ENCODE measurements around the gene HSD17B12.

HSD17B12 gene

GRCh38 chr11:43853781-43854180 is 173.2 kb downstream of the HSD17B12 start:
- H3K27ac ChIP-seq, result no peak overlapping the region

GRCh38 chr11:43856993-43857392 is 176.5 kb downstream of the HSD17B12 start:
- H3K27ac ChIP-seq, result no peak overlapping the region
- TF ChIP-seq ZFX (IDR thresholded peaks at IDR 0.05) (no peak), CTCF (conservative IDR thresholded peaks at IDR 0.05) (no peak)

More at GRCh38 chr11:43853781-43854180, 173.2 kb downstream of the HSD17B12 start:
- TF ChIP-seq ZFX (IDR thresholded peaks at IDR 0.05) (no peak), CTCF (conservative IDR thresholded peaks at IDR 0.05) (no peak)

DNA sequence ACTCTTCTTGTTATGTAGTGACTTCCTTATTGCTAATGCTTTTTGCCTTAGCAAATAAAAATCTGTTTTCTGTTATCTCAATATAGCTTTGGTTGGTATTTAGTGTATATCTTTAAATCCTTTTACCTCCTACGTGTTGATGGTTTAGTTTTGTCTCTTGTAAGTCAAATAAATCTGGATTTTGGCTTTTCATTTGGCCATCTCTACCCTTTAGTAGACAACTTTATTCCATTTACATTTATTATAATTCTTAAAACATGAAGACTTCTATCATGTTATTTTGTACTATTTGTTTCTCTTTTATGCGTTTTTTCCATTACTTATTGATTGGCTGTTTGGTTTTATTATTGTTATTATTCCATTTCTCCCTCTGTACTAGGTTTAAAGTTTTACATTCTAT is 180.6 kb downstream of the HSD17B12 start:
- TF ChIP-seq CTCF (conservative IDR thresholded peaks at IDR 0.05), result no peak
- TF ChIP-seq ZFX (IDR thresholded peaks at IDR 0.05), result no peak
- H3K27ac ChIP-seq, result no peak overlapping the region

DNA sequence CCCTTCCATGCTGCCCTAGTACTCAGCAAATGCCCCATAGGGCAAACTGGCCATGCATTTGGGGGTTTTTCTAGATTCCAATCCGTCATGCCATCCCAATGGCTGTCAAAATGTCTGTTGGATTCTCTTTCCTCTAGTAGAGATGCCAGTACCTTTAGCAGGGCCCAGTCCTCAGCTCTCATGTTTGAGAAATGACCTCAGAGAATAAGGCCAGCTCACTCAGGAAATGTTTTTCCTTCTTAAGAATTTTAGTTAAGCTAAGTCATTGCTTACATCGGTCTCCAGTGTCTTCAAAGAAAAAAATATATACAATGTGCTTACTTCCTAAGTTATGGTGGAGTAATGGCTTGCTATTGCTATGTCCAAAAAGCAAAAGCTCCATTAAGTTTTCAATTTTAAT is 186.0 kb downstream of the HSD17B12 start:
- TF ChIP-seq CTCF (conservative IDR thresholded peaks at IDR 0.05) (no peak), ZFX (IDR thresholded peaks at IDR 0.05) (no peak)
- no peak overlapping the region for H3K27ac ChIP-seq

- no peak for TF ChIP-seq ZFX (IDR thresholded peaks at IDR 0.05)
- no peak for TF ChIP-seq CTCF (conservative IDR thresholded peaks at IDR 0.05)
- no peak overlapping the region for H3K27ac ChIP-seq
These were observed 186.4 kb downstream of the HSD17B12 start for GRCh38 chr11:43866969-43867368.

GRCh38 chr11:43868852-43869567 is 188.5 kb downstream of the HSD17B12 start:
- no peak for TF ChIP-seq ZFX (IDR thresholded peaks at IDR 0.05)
- TF ChIP-seq CTCF (conservative IDR thresholded peaks at IDR 0.05), result no peak
- no peak overlapping the region for H3K27ac ChIP-seq

GRCh38 chr11:43871051-43871450 is 190.5 kb downstream of the HSD17B12 start:
- H3K27ac ChIP-seq, result no peak overlapping the region
- TF ChIP-seq CTCF (conservative IDR thresholded peaks at IDR 0.05), result no peak
- TF ChIP-seq ZFX (IDR thresholded peaks at IDR 0.05), result no peak

Measured in C4-2B (cell line).